Ishikawa (cell line): Measurements from ENCODE around the gene ACTN4.

Source experiments
- CEBPB ChIP-seq: IDR thresholded peaks from 2 replicates; pipeline ENCODE4 v1.6.1; 2012
- CREB1 ChIP-seq: IDR thresholded peaks from 2 replicates; pipeline ENCODE4 v1.6.1; 2012; ENCODE audit warnings: low read depth
- EGR1 ChIP-seq: IDR thresholded peaks from 2 replicates; pipeline ENCODE4 v1.6.1; 2012
- EP300 ChIP-seq: IDR thresholded peaks from 2 replicates; pipeline ENCODE4 v1.6.1; 2012; ENCODE audit warnings: borderline replicate concordance
- MAX ChIP-seq: IDR thresholded peaks from 2 replicates; pipeline ENCODE4 v1.6.1; 2012
- NFIC ChIP-seq: IDR thresholded peaks from 2 replicates; pipeline ENCODE4 v1.6.1; 2012
- RAD21 ChIP-seq: IDR thresholded peaks from 2 replicates; pipeline ENCODE4 v1.6.1; 2012; ENCODE audit warnings: low read depth
- TAF1 ChIP-seq: IDR thresholded peaks from 2 replicates; pipeline ENCODE4 v1.6.1; 2012; ENCODE audit warnings: low read depth, mild to moderate bottlenecking
- TCF12 ChIP-seq: IDR thresholded peaks from 2 replicates; pipeline ENCODE4 v1.6.1; 2012; ENCODE audit warnings: low read depth
- TEAD4 ChIP-seq: IDR thresholded peaks from 2 replicates; pipeline ENCODE4 v1.6.1; 2012
- ZBTB7A ChIP-seq: IDR thresholded peaks from 2 replicates; pipeline ENCODE4 v1.6.1; 2012; ENCODE audit warnings: low read depth
- TF ChIP-seq, protein P1 (sequence below): IDR thresholded peaks from 2 replicates; pipeline ENCODE4 v1.6.1; 2012; ENCODE audit warnings: low read depth, mild to moderate bottlenecking

DNA sequence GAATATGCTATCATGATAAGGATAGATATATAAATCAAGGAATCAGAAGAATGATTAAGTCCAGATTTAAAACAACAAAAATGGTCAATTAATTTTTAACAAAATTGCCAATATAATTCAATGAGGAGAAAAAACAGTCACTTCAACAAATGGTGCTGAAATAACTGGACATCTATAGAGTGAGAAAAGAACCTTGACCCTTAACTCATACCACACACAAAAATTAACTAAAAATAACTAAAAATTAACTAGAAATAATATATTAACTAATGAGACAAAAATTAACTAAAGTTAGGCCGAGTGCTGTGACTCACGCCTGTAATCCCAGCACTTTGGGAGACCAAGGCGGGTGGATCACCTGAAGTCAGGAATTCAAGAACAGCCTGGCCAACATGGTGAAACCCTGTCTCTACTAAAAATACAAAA, 116.4 kb downstream of the ACTN4 start:
- TF ChIP-seq TCF12 (no peak), TAF1 (no peak), CEBPB (no peak), TEAD4 (no peak), EGR1 (no peak), MAX (no peak), CREB1 (no peak), EP300 (no peak), NFIC (no peak), ZBTB7A (no peak), RAD21 (no peak)
- TF ChIP-seq, protein P1, sequence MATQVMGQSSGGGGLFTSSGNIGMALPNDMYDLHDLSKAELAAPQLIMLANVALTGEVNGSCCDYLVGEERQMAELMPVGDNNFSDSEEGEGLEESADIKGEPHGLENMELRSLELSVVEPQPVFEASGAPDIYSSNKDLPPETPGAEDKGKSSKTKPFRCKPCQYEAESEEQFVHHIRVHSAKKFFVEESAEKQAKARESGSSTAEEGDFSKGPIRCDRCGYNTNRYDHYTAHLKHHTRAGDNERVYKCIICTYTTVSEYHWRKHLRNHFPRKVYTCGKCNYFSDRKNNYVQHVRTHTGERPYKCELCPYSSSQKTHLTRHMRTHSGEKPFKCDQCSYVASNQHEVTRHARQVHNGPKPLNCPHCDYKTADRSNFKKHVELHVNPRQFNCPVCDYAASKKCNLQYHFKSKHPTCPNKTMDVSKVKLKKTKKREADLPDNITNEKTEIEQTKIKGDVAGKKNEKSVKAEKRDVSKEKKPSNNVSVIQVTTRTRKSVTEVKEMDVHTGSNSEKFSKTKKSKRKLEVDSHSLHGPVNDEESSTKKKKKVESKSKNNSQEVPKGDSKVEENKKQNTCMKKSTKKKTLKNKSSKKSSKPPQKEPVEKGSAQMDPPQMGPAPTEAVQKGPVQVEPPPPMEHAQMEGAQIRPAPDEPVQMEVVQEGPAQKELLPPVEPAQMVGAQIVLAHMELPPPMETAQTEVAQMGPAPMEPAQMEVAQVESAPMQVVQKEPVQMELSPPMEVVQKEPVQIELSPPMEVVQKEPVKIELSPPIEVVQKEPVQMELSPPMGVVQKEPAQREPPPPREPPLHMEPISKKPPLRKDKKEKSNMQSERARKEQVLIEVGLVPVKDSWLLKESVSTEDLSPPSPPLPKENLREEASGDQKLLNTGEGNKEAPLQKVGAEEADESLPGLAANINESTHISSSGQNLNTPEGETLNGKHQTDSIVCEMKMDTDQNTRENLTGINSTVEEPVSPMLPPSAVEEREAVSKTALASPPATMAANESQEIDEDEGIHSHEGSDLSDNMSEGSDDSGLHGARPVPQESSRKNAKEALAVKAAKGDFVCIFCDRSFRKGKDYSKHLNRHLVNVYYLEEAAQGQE, result no peak
